AG04450 (cell line): ENCODE results near the gene NKAIN2. TPM values are rescaled to one million over a fixed set of nuclear protein-coding genes. Genes with fewer than 3 reads are reported as not detected.

Experiments
- CTCF ChIA-PET: fragments of 300-600, 350-600 bp; formaldehyde crosslinking; extraction: SDS; loops from one replicate; lab custom pipeline; 2022; ENCODE audit warnings: antibody characterized with exemption, inconsistent platforms; lab: Charles Lee
- POLR2A ChIA-PET: fragments of 350-600 bp; formaldehyde crosslinking; extraction: SDS; loops from one replicate; lab custom pipeline; 2021; ENCODE audit warnings: antibody characterized with exemption, inconsistent platforms; lab: Yijun Ruan, JAX
- DNase-seq: peaks from one replicate; pipeline ENCODE4 v3.0.0-alpha.2; 2011; ENCODE audit warnings: low read depth, low spot score
- H3K27ac ChIP-seq: one replicate; pipeline ENCODE4 v1.5.1; 2012; ENCODE audit warnings: low read depth, low read length, control low read depth
- H3K27me3 ChIP-seq: one replicate; pipeline ENCODE4 v1.6.0; 2012; ENCODE audit warnings: low read length; ENCODE audit not compliant: control insufficient read depth, insufficient read depth
- H3K4me3 ChIP-seq: 2 replicates; pipeline ENCODE4 v1.5.1; 2011; ENCODE audit warnings: mild to moderate bottlenecking, low read depth, low read length, control low read depth
- H3K9me3 ChIP-seq: 2 replicates; pipeline ENCODE4 v1.5.1; 2012; ENCODE audit warnings: low read length; ENCODE audit not compliant: control insufficient read depth, insufficient read depth
- polyA plus RNA-seq: library from polyadenylated mRNA; depleted of rRNA; stranded (reverse); fragments of >200 nt; gene quantifications from 2 replicates; pipeline ENCODE4 v1.2.3, GENCODE V29; 2011
- TF ChIP-seq, protein P1 (sequence below): IDR thresholded peaks from 2 replicates; pipeline ENCODE4 v1.5.1; 2011; ENCODE audit warnings: low read depth, low read length, control low read depth, inconsistent platforms

Gene NKAIN2
- polyA plus RNA-seq, 1 experiment, result not detected

DNA sequence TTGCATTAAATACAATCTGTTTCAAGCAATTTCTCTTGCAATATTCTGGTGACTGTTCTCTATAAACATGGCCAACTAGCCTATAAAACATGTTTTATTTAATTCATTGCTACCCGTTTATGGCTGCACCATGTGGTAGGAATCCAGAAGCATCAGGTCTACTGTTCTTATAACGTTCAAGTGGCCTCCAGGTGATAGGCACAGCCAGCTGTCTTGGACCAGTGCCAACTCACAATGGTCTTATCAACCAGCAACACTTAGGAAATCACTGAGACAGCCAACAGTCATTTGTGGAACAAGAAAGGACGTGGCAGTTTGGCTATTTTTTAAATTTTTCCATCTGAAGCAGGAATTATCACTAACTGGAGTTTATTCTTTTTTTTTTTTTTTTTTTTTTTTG lies 193.6 kb downstream of the NKAIN2 start:
- H3K27ac ChIP-seq, result no peak overlapping the region
- no peak for DNase-seq
- ChIA-PET CTCF (no interaction called here), POLR2A (no interaction called here)
- TF ChIP-seq, protein P1, sequence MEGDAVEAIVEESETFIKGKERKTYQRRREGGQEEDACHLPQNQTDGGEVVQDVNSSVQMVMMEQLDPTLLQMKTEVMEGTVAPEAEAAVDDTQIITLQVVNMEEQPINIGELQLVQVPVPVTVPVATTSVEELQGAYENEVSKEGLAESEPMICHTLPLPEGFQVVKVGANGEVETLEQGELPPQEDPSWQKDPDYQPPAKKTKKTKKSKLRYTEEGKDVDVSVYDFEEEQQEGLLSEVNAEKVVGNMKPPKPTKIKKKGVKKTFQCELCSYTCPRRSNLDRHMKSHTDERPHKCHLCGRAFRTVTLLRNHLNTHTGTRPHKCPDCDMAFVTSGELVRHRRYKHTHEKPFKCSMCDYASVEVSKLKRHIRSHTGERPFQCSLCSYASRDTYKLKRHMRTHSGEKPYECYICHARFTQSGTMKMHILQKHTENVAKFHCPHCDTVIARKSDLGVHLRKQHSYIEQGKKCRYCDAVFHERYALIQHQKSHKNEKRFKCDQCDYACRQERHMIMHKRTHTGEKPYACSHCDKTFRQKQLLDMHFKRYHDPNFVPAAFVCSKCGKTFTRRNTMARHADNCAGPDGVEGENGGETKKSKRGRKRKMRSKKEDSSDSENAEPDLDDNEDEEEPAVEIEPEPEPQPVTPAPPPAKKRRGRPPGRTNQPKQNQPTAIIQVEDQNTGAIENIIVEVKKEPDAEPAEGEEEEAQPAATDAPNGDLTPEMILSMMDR, result no peak
- H3K4me3 ChIP-seq, result no peak overlapping the region
- no peaks in the 10 kb centered on the region for H3K9me3 ChIP-seq
- H3K27me3 ChIP-seq, result no peaks in the 10 kb centered on the region

DNA sequence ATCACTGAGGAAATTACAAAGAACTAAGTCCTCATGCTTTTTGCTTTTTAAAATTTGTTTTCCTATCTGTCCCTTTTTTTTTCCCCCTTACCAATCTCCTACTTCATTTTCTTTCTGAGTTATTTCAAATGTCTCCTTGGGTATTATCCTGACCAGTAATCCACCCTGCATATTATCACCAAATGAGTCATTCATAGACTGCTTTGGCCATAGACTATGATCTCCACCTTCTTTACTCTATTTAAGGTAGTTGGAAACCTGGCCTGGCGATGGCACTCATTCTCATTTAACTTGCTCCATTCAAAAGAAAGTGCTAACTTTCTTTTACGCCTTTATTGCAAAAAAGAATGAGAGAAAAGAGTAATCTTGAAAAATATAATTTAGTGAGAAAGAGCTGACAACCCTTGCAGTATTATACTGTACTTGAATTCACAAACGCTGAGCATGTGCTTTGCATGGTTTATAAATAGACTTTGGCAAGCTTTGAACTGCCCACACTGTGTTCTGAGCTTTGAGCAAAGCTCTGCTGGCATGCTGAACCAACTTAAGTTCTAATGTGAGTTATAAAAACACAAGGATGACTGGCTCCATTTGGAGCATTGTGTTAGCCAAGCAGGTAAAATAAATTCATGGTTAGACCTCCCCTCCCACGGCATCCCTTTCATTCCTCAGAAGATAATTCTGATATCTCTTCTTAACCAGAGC lies 198.9 kb downstream of the NKAIN2 start:
- Histone ChIP-seq H3K27me3 (no peaks in the 10 kb centered on the region), H3K4me3 (no peak overlapping the region), H3K27ac (no peak overlapping the region), H3K9me3 (no peaks in the 10 kb centered on the region)
- DNase-seq, result no peak
- TF ChIP-seq, protein P1, result no peak
- CTCF ChIA-PET, result no interaction called here
- POLR2A ChIA-PET, result no interaction called here

DNA sequence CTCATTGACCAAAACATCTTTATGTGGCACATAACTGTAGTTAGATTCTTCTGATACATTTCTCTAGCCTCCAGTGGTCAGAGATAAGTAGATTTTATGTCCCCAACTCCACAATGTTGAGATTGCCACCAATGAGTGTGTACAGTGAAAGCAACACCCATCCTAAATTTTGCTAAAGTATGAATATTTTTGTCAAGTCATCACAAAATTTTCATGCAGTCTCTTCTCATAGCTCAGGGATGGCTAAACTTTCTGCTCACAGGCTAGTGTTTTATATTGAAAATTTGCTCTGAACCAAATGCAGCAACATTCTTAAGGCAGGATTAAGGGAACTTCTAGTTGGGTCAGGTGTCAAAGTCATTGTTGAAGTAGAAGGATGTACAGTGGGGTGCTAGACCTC lies 203.6 kb downstream of the NKAIN2 start:
- Histone ChIP-seq H3K4me3 (no peak overlapping the region), H3K27ac (no peak overlapping the region), H3K9me3 (no peaks in the 10 kb centered on the region), H3K27me3 (no peaks in the 10 kb centered on the region)
- TF ChIP-seq, protein P1, result no peak
- POLR2A ChIA-PET, result no interaction called here
- no peak for DNase-seq
- CTCF ChIA-PET, result no interaction called here

DNA sequence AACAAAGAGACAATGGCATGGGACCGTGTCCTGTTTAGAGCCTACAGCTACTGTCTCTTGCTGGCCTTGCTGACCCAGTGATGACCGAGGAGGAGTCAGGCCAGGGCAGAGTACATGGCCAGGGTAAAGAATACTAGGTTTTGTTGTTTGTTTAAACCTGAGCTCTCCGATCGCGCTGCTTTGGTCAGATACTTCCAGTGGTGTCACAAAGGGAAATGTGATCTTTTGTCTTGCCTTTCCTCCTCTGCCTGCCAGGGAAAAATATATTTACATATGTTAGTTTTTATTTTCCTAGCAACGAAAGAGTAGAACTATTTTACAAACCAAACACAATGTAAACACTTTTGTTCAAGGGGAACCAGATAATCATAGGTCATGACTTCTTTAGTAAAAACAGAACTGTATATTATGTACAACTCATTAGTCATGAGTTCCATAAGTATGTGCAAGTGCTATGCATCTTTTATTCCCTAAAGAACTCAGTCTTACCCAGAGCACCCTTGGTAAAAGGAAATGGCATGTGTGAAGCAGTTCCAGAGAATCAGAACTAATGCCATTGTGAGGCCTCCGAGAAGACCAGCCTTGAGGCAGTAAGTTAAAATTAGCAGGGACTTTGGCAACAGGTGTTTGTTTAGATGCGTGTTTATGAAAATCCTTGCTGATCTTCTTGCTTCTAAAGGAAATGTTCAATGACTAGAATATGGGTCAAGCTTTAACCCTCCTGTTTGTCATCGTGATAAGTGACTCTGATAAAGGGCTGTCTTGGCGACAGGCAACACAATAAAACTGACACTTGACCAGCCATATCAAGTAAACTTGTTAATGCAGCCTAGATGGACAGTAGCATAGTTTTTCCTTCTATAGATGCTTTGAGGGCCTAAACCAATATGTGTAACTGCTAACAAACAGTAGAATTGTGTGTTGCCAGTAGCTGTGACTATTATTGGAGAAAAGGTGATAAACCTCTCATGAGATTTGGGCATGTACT lies 204.6 kb downstream of the NKAIN2 start:
- Histone ChIP-seq H3K27ac (no peak overlapping the region), H3K9me3 (no peaks in the 10 kb centered on the region), H3K27me3 (no peaks in the 10 kb centered on the region), H3K4me3 (no peak overlapping the region)
- POLR2A ChIA-PET, result no interaction called here
- DNase-seq, result no peak
- TF ChIP-seq, protein P1, result no peak
- CTCF ChIA-PET, result no interaction called here
